ENCODE results near the gene CTBP2. TPM values are rescaled to one million over a fixed set of nuclear protein-coding genes. Genes with fewer than 3 reads are reported as not detected.

Gene CTBP2
- total RNA-seq, 1 experiment from 2014 or later, result 97.2 TPM

- Mint-ChIP-seq H3K36me3 (ENCODE audit: insufficient read depth, unreplicated experiment) (peaks cover 79% of the 10 kb centered on the region), H3K4me1 (ENCODE audit: low read depth, unreplicated experiment) (no peaks in the 10 kb centered on the region), H3K4me3 (ENCODE audit: unreplicated experiment) (peak overlapping the region; percentile 16), H3K27ac (ENCODE audit: unreplicated experiment) (no peak overlapping the region), H3K9me3 (ENCODE audit: unreplicated experiment) (no peaks in the 10 kb centered on the region), H3K27me3 (ENCODE audit: insufficient read depth, unreplicated experiment) (no peaks in the 10 kb centered on the region)
- intact Hi-C loops (cut with micrococcal nuclease; ENCODE audit: unreplicated experiment), result no loop called here
- no peak overlapping the region for H3K4me3 ChIP-seq (ENCODE audit: low read depth, low read length)
- no peaks in the 10 kb centered on the region for H3K27me3 ChIP-seq (replicated peaks; ENCODE audit: control insufficient read depth, insufficient read depth, low read length)
- no peaks in the 10 kb centered on the region for H3K4me1 ChIP-seq
- H3K9me3 ChIP-seq, result no peaks in the 10 kb centered on the region
- DNase-seq, result no peak
- ChIA-PET POLR2A (no interaction called here), CTCF (no interaction called here)
- no TSS peak for BruUV-seq (replicated peaks)
- TF ChIP-seq CTCF (IDR thresholded peaks at IDR 0.05; ENCODE audit: insufficient read depth in 1 of 2, low read depth in 1 of 2, low read length in 1 of 2, severe bottlenecking in 1 of 2, unreplicated experiment in 1 of 2), result no peak
- peaks cover 8% of the 10 kb centered on the region for H3K36me3 ChIP-seq (ENCODE audit: control insufficient read depth, insufficient read depth, low read length)
Observed at GRCh38 chr10:125023862-125024496, 136.4 kb downstream of the CTBP2 start.

- no peak overlapping the region for H3K4me3 ChIP-seq (ENCODE audit: low read depth, low read length)
- H3K4me1 ChIP-seq, result no peaks in the 10 kb centered on the region
- Mint-ChIP-seq H3K36me3 (ENCODE audit: insufficient read depth, unreplicated experiment) (peaks cover 83% of the 10 kb centered on the region), H3K27ac (ENCODE audit: unreplicated experiment) (no peak overlapping the region), H3K4me1 (ENCODE audit: low read depth, unreplicated experiment) (no peaks in the 10 kb centered on the region), H3K27me3 (ENCODE audit: insufficient read depth, unreplicated experiment) (no peaks in the 10 kb centered on the region), H3K4me3 (ENCODE audit: unreplicated experiment) (no peak overlapping the region), H3K9me3 (ENCODE audit: unreplicated experiment) (no peaks in the 10 kb centered on the region)
- TF ChIP-seq CTCF (IDR thresholded peaks at IDR 0.05; ENCODE audit: insufficient read depth in 1 of 2, low read depth in 1 of 2, low read length in 1 of 2, severe bottlenecking in 1 of 2, unreplicated experiment in 1 of 2), result no peak
- no peaks in the 10 kb centered on the region for H3K9me3 ChIP-seq
- intact Hi-C loops (cut with micrococcal nuclease; ENCODE audit: unreplicated experiment), result no loop called here
- H3K36me3 ChIP-seq (ENCODE audit: control insufficient read depth, insufficient read depth, low read length), result peaks cover 8% of the 10 kb centered on the region
- ChIA-PET POLR2A (no interaction called here), CTCF (no interaction called here)
- no peak for DNase-seq
- no peaks in the 10 kb centered on the region for H3K27me3 ChIP-seq (replicated peaks; ENCODE audit: control insufficient read depth, insufficient read depth, low read length)
- BruUV-seq (replicated peaks), result no TSS peak
Observed at GRCh38 chr10:125023255-125023654, 137.1 kb downstream of the CTBP2 start.

GRCh38 chr10:125022671-125023070 is 137.7 kb downstream of the CTBP2 start:
- no peaks in the 10 kb centered on the region for H3K9me3 Mint-ChIP-seq (ENCODE audit: unreplicated experiment)
- no peaks in the 10 kb centered on the region for H3K27me3 Mint-ChIP-seq (ENCODE audit: insufficient read depth, unreplicated experiment)
- peaks cover 83% of the 10 kb centered on the region for H3K36me3 Mint-ChIP-seq (ENCODE audit: insufficient read depth, unreplicated experiment)
- BruUV-seq (replicated peaks), result no TSS peak
- Histone ChIP-seq H3K36me3 (ENCODE audit: control insufficient read depth, insufficient read depth, low read length) (peaks cover 8% of the 10 kb centered on the region), H3K4me3 (ENCODE audit: low read depth, low read length) (no peak overlapping the region), H3K9me3 (no peaks in the 10 kb centered on the region), H3K4me1 (no peaks in the 10 kb centered on the region), H3K27me3 (replicated peaks; ENCODE audit: control insufficient read depth, insufficient read depth, low read length) (no peaks in the 10 kb centered on the region)
- intact Hi-C loops (cut with micrococcal nuclease; ENCODE audit: unreplicated experiment), result no loop called here
- no peak overlapping the region for H3K27ac Mint-ChIP-seq (ENCODE audit: unreplicated experiment)
- no peak overlapping the region for H3K4me3 Mint-ChIP-seq (ENCODE audit: unreplicated experiment)
- no peaks in the 10 kb centered on the region for H3K4me1 Mint-ChIP-seq (ENCODE audit: low read depth, unreplicated experiment)
- CTCF ChIA-PET, result no interaction called here
- no peak for TF ChIP-seq CTCF (IDR thresholded peaks at IDR 0.05; ENCODE audit: insufficient read depth in 1 of 2, low read depth in 1 of 2, low read length in 1 of 2, severe bottlenecking in 1 of 2, unreplicated experiment in 1 of 2)
- DNase-seq, result no peak
- POLR2A ChIA-PET, result no interaction called here
